GM12878 (cell line): ENCODE results near the gene PON3. TPM values are rescaled to one million over a fixed set of nuclear protein-coding genes. Genes with fewer than 3 reads are reported as not detected.

ENCODE experiments used
- ATF3 ChIP-seq: IDR thresholded peaks from 2 replicates; pipeline ENCODE4 v1.6.1; 2011; ENCODE audit warnings: low read depth, mild to moderate bottlenecking, low read length, moderate library complexity, borderline replicate concordance; ENCODE audit errors: extremely low read depth
- CBX3 ChIP-seq: fragments of 200-600 bp; sonication (generic); IDR thresholded peaks from 2 replicates; pipeline ENCODE4 v1.6.1; 2016; ENCODE audit warnings: low read depth, borderline replicate concordance
- CHD1 ChIP-seq: IDR thresholded peaks from 2 replicates; pipeline ENCODE4 v1.6.1; 2012; ENCODE audit warnings: low read depth, low read length, improper control_type of control experiment
- EZH2 ChIP-seq: IDR thresholded peaks from 2 replicates; pipeline ENCODE4 v1.6.1; 2012; ENCODE audit warnings: low read depth, mild to moderate bottlenecking, control low read depth, inconsistent platforms, low read length, borderline replicate concordance; ENCODE audit not compliant: control insufficient read depth
- IRF5 ChIP-seq: fragments of 450-650 bp; IDR thresholded peaks from 2 replicates; pipeline ENCODE4 v1.6.1; 2017; ENCODE audit warnings: borderline replicate concordance
- KDM1A ChIP-seq: fragments of 200-600 bp; sonication (generic); IDR thresholded peaks from 2 replicates; pipeline ENCODE4 v1.6.1; 2016; ENCODE audit warnings: borderline replicate concordance
- MEF2B ChIP-seq: fragments of 450-650 bp; IDR thresholded peaks from 2 replicates; pipeline ENCODE4 v1.6.1; 2018; ENCODE audit warnings: mild to moderate bottlenecking, moderate library complexity; ENCODE audit not compliant: partially characterized antibody, poor library complexity, severe bottlenecking
- PAX8 ChIP-seq: fragments of 450-650 bp; IDR thresholded peaks from 2 replicates; pipeline ENCODE4 v1.6.1; 2017; ENCODE audit warnings: mild to moderate bottlenecking, moderate library complexity
- SPI1 ChIP-seq: IDR thresholded peaks from 2 replicates; pipeline ENCODE4 v1.6.1; 2011; ENCODE audit warnings: low read depth, mild to moderate bottlenecking, low read length, moderate library complexity, borderline replicate concordance; ENCODE audit not compliant: insufficient read depth
- SRF ChIP-seq, 2 experiments: IDR thresholded peaks; 2 replicates each; pipeline ENCODE4 v1.6.1; 2011; ENCODE audit warnings: low read depth in 2 of 2, low read length in 2 of 2, mild to moderate bottlenecking in 1 of 2, moderate library complexity in 1 of 2
- TAF1 ChIP-seq: IDR thresholded peaks from 2 replicates; pipeline ENCODE4 v1.6.1; 2011; ENCODE audit warnings: mild to moderate bottlenecking, low read depth, low read length, borderline replicate concordance
- TCF12 ChIP-seq: IDR thresholded peaks from 2 replicates; pipeline ENCODE4 v1.6.1; 2011; ENCODE audit warnings: low read depth, mild to moderate bottlenecking, low read length
- TCF3 ChIP-seq: IDR thresholded peaks from 2 replicates; pipeline ENCODE4 v1.6.1; 2012; ENCODE audit warnings: low read depth, mild to moderate bottlenecking, low read length, borderline replicate concordance; ENCODE audit not compliant: insufficient read depth
- polyA plus RNA-seq, 11 experiments: library from polyadenylated mRNA; depleted of rRNA in 4 of 11; unstranded in 6 of 11; stranded (reverse) in 5 of 11; fragments of >200 nt; fragmentation: Nextera tagmentation in 4 of 11; fragmentation: Illumina TruSeq in 1 of 11; extraction: Ambion mirVana in 4 of 11; extraction: Trizol in 1 of 11; gene quantifications; 1 replicate in 1 of 11; 2 replicates in 10 of 11; pipeline versions ENCODE4 v1.2.1 to v1.2.3, GENCODE V29; 2011 to 2016; ENCODE audit warnings: inconsistent platforms in 2 of 11, missing spikeins in 2 of 11, low read depth in 1 of 11
- total RNA-seq, 4 experiments: library from RNA; depleted of rRNA in 3 of 4; stranded (reverse); fragments of >200 nt in 3 of 4; fragmentation: Illumina TruSeq in 1 of 4; extraction: Trizol in 1 of 4; gene quantifications; 2 replicates each; pipeline versions ENCODE4 v1.2.1 to v1.2.3, GENCODE V29; 2013 to 2021
- TF ChIP-seq, protein P1 (sequence below): IDR thresholded peaks from 2 replicates; pipeline ENCODE4 v1.6.1; 2012; ENCODE audit warnings: low read length, inconsistent platforms
- TF ChIP-seq, protein P2 (sequence below): fragments of 450-650 bp; IDR thresholded peaks from 2 replicates; pipeline ENCODE4 v1.6.1; 2017; ENCODE audit warnings: low read depth, mild to moderate bottlenecking, moderate library complexity
- TF ChIP-seq, protein P3 (sequence below): fragments of 450-650 bp; IDR thresholded peaks from 2 replicates; pipeline ENCODE4 v1.6.1; 2016; ENCODE audit warnings: mild to moderate bottlenecking
- TF ChIP-seq, protein P4 (sequence below): IDR thresholded peaks from 2 replicates; pipeline ENCODE4 v1.6.1; 2011; ENCODE audit warnings: borderline replicate concordance, low read depth, mild to moderate bottlenecking, moderate library complexity, mixed read lengths, low read length; ENCODE audit not compliant: insufficient read depth; ENCODE audit errors: extremely low read length
- TF ChIP-seq, protein P5 (sequence below): fragments of 450-650 bp; IDR thresholded peaks from 2 replicates; pipeline ENCODE4 v1.6.1; 2018; ENCODE audit warnings: borderline replicate concordance, mild to moderate bottlenecking; ENCODE audit not compliant: partially characterized antibody

Gene PON3
- total and polyA plus RNA-seq, 10 of the 15 experiments (the other 5 are each of a cell fraction or from before 2014, with no cell fraction given) = 0.45 to 2.0 (median 0.91) TPM

DNA sequence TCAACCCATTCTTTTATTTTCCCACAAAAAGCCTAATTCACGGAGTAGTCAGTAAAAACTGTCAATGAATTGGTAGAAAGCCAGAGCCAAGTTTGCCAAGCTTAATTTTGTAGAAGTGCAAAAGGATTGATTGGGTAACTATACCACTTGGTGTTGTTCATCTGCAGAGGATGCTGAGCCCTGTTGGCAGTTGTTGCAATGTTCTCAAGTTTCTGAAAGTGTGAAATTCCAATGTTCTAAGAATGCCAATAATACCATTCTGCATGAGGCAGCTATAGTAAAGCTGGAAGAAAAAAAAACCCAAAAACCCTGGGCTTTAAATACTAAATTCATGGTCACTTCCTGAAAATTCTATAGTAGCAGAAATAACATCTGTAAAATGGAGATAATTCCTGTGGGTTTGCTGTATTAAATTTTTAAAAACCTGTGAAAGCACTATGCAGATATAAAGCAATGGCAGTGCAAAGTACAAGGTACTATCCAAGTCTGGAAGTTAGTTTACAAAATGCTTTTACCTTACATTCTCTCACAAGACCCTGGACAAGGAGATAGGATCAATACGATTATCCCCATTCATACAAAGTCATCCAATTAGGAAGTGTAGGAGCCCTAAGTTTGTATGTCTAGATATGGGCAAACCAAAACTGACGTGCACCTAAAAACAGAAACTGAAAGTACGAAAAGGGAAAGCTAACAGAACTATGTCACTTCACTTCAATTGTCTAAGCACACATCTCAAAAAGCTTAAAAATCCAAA lies 65.8 kb downstream of the PON3 start (continued):
- TF ChIP-seq PAX8 (no peak), CBX3 (no peak), MEF2B (peak; percentile 22), SRF (IDR thresholded peaks at IDR 0.05; ENCODE audit: low read depth in 2 of 2, low read length in 2 of 2) (peak in 1 of 2 experiments; percentile 82; a peak in 1 of 4 replicates), TAF1 (no peak), ATF3 (no peak), TCF3 (no peak), KDM1A (no peak), TCF12 (no peak), IRF5 (no peak), SPI1 (no peak), CHD1 (no peak), EZH2 (no peak)
- TF ChIP-seq, protein P1, sequence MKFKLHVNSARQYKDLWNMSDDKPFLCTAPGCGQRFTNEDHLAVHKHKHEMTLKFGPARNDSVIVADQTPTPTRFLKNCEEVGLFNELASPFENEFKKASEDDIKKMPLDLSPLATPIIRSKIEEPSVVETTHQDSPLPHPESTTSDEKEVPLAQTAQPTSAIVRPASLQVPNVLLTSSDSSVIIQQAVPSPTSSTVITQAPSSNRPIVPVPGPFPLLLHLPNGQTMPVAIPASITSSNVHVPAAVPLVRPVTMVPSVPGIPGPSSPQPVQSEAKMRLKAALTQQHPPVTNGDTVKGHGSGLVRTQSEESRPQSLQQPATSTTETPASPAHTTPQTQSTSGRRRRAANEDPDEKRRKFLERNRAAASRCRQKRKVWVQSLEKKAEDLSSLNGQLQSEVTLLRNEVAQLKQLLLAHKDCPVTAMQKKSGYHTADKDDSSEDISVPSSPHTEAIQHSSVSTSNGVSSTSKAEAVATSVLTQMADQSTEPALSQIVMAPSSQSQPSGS = peak; percentile 56; the same call in 1 of the 2 replicates
- TF ChIP-seq, protein P2, sequence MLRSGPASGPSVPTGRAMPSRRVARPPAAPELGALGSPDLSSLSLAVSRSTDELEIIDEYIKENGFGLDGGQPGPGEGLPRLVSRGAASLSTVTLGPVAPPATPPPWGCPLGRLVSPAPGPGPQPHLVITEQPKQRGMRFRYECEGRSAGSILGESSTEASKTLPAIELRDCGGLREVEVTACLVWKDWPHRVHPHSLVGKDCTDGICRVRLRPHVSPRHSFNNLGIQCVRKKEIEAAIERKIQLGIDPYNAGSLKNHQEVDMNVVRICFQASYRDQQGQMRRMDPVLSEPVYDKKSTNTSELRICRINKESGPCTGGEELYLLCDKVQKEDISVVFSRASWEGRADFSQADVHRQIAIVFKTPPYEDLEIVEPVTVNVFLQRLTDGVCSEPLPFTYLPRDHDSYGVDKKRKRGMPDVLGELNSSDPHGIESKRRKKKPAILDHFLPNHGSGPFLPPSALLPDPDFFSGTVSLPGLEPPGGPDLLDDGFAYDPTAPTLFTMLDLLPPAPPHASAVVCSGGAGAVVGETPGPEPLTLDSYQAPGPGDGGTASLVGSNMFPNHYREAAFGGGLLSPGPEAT = 0 out of 2 replicates have a peak, but pooled peaks have one; percentile 27
- TF ChIP-seq, protein P3, sequence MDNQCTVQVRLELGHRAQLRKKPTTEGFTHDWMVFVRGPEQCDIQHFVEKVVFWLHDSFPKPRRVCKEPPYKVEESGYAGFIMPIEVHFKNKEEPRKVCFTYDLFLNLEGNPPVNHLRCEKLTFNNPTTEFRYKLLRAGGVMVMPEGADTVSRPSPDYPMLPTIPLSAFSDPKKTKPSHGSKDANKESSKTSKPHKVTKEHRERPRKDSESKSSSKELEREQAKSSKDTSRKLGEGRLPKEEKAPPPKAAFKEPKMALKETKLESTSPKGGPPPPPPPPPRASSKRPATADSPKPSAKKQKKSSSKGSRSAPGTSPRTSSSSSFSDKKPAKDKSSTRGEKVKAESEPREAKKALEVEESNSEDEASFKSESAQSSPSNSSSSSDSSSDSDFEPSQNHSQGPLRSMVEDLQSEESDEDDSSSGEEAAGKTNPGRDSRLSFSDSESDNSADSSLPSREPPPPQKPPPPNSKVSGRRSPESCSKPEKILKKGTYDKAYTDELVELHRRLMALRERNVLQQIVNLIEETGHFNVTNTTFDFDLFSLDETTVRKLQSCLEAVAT = peak; percentile 55; the same call in 1 of the 2 replicates
- TF ChIP-seq, protein P4, sequence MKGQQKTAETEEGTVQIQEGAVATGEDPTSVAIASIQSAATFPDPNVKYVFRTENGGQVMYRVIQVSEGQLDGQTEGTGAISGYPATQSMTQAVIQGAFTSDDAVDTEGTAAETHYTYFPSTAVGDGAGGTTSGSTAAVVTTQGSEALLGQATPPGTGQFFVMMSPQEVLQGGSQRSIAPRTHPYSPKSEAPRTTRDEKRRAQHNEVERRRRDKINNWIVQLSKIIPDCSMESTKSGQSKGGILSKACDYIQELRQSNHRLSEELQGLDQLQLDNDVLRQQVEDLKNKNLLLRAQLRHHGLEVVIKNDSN = no peak
- TF ChIP-seq, protein P5, sequence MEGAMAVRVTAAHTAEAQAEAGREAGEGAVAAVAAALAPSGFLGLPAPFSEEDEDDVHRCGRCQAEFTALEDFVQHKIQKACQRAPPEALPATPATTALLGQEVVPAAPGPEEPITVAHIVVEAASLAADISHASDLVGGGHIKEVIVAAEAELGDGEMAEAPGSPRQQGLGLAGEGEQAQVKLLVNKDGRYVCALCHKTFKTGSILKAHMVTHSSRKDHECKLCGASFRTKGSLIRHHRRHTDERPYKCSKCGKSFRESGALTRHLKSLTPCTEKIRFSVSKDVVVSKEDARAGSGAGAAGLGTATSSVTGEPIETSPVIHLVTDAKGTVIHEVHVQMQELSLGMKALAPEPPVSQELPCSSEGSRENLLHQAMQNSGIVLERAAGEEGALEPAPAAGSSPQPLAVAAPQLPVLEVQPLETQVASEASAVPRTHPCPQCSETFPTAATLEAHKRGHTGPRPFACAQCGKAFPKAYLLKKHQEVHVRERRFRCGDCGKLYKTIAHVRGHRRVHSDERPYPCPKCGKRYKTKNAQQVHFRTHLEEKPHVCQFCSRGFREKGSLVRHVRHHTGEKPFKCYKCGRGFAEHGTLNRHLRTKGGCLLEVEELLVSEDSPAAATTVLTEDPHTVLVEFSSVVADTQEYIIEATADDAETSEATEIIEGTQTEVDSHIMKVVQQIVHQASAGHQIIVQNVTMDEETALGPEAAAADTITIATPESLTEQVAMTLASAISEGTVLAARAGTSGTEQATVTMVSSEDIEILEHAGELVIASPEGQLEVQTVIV = no peak
